HEK293T (cell line): ENCODE data around the gene LCE2D.
A peak's percentile ranks its signal among the peaks of the same experiment; 100 is the strongest.

ENCODE experiments used
- CTCF ChIA-PET: fragments of 350-600 bp; formaldehyde crosslinking; extraction: SDS; loops from one replicate; lab custom pipeline; 2021; ENCODE audit warnings: antibody characterized with exemption, inconsistent platforms; lab: Yijun Ruan, JAX
- POLR2A ChIA-PET: fragments of 350-600 bp; formaldehyde crosslinking; extraction: SDS; loops from one replicate; lab custom pipeline; 2020; ENCODE audit warnings: antibody characterized with exemption, inconsistent platforms; lab: Yijun Ruan, JAX
- DNase-seq: peaks from one replicate; pipeline ENCODE4 v3.0.0; 2012; ENCODE audit warnings: mixed read lengths; ENCODE audit errors: extremely low spot score
- ARNT ChIP-seq: fragments of 450-650 bp; IDR thresholded peaks from 2 replicates; pipeline ENCODE4 v1.6.1; 2017; ENCODE audit warnings: mild to moderate bottlenecking
- BHLHE40 ChIP-seq: fragments of 450-650 bp; IDR thresholded peaks from 2 replicates; pipeline ENCODE4 v1.6.1; 2016; ENCODE audit warnings: mild to moderate bottlenecking, moderate library complexity, borderline replicate concordance
- CTBP1 ChIP-seq: fragments of 450-650 bp; IDR thresholded peaks from 2 replicates; pipeline ENCODE4 v1.6.1; 2016; ENCODE audit warnings: borderline replicate concordance
- ELF4 ChIP-seq: fragments of 450-650 bp; IDR thresholded peaks from 2 replicates; pipeline ENCODE4 v1.6.1; 2017; ENCODE audit warnings: antibody characterized with exemption
- FOXA1 ChIP-seq: fragments of 450-650 bp; IDR thresholded peaks from 2 replicates; pipeline ENCODE4 v1.6.1; 2016; ENCODE audit warnings: mild to moderate bottlenecking
- FOXK2 ChIP-seq: fragments of 450-650 bp; IDR thresholded peaks from 2 replicates; pipeline ENCODE4 v1.6.1; 2016; ENCODE audit warnings: mild to moderate bottlenecking
- FOXM1 ChIP-seq: fragments of 450-650 bp; IDR thresholded peaks from 2 replicates; pipeline ENCODE4 v1.6.1; 2017; ENCODE audit warnings: mild to moderate bottlenecking, borderline replicate concordance
- HDGF ChIP-seq: fragments of 450-650 bp; IDR thresholded peaks from 2 replicates; pipeline ENCODE4 v1.6.1; 2017; ENCODE audit warnings: antibody characterized with exemption, borderline replicate concordance
- L3MBTL2 ChIP-seq: fragments of 450-650 bp; conservative IDR thresholded peaks from 2 replicates; pipeline ENCODE4 v1.6.1; 2016; ENCODE audit warnings: mild to moderate bottlenecking
- LEF1 ChIP-seq: fragments of 450-650 bp; IDR thresholded peaks from 2 replicates; pipeline ENCODE4 v1.6.1; 2017; ENCODE audit warnings: mild to moderate bottlenecking, borderline replicate concordance
- NFRKB ChIP-seq: fragments of 450-650 bp; IDR thresholded peaks from 2 replicates; pipeline ENCODE4 v1.6.1; 2016; ENCODE audit warnings: mild to moderate bottlenecking, moderate library complexity
- SP1 ChIP-seq: fragments of 450-650 bp; IDR thresholded peaks from 2 replicates; pipeline ENCODE4 v1.6.1; 2017
- SUZ12 ChIP-seq: fragments of 450-650 bp; IDR thresholded peaks from 2 replicates; pipeline ENCODE4 v1.6.1; 2016; ENCODE audit warnings: mild to moderate bottlenecking
- TARDBP ChIP-seq: fragments of 450-650 bp; IDR thresholded peaks from 2 replicates; pipeline ENCODE4 v1.6.1; 2016
- ZNF384 ChIP-seq: fragments of 450-650 bp; IDR thresholded peaks from 2 replicates; pipeline ENCODE4 v1.6.1; 2016
- TF ChIP-seq, protein P1 (sequence below): fragments of 450-650 bp; IDR thresholded peaks from 2 replicates; pipeline ENCODE4 v1.6.1; 2016

Gene LCE2D, protein sequence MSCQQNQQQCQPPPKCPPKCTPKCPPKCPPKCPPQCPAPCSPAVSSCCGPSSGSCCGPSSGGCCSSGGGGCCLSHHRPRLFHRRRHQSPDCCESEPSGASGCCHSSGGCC

DNA sequence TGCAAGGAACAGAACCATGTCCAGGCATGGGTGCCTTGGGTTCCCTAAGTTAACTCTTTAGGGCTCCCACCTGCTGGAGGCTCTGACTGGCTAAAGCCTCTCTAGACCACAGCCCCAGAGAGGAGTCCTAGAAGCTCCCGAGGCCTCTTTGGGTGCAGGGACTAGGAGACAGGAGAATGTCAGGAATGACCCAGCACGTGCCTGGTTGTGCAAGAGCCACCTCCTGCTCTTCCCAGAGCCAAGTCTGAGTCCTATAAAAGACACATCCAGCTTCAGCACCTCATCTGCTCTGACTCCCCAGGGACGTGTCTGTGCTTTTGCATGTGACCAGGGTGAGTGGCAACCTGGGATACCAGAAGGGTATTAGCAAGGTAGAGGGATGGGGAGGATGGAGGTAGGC, at the start of gene LCE2D:
Gene LCE2D (plus strand): TSS at position 283 of the 400 bp plus-strand sequence. CDS start 726 bp downstream, outside the sequence.
- DNase-seq, result no peak
- ChIA-PET POLR2A (no interaction called here), CTCF (no interaction called here)
- no peak for TF ChIP-seq ARNT
- TF ChIP-seq CTBP1, result no peak
- no peak for TF ChIP-seq BHLHE40
- no peak for TF ChIP-seq L3MBTL2
- TF ChIP-seq SUZ12, result no peak
- TF ChIP-seq FOXM1, result no peak
- TF ChIP-seq, protein P1, sequence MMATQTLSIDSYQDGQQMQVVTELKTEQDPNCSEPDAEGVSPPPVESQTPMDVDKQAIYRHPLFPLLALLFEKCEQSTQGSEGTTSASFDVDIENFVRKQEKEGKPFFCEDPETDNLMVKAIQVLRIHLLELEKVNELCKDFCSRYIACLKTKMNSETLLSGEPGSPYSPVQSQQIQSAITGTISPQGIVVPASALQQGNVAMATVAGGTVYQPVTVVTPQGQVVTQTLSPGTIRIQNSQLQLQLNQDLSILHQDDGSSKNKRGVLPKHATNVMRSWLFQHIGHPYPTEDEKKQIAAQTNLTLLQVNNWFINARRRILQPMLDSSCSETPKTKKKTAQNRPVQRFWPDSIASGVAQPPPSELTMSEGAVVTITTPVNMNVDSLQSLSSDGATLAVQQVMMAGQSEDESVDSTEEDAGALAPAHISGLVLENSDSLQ, result no peak
- TF ChIP-seq FOXK2, result no peak
- TF ChIP-seq FOXA1, result no peak
- no peak for TF ChIP-seq ZNF384
- no peak for TF ChIP-seq SP1
- TF ChIP-seq TARDBP, result no peak
- TF ChIP-seq NFRKB, result no peak
- TF ChIP-seq LEF1, result no peak
- no peak for TF ChIP-seq HDGF
- no peak for TF ChIP-seq ELF4

DNA sequence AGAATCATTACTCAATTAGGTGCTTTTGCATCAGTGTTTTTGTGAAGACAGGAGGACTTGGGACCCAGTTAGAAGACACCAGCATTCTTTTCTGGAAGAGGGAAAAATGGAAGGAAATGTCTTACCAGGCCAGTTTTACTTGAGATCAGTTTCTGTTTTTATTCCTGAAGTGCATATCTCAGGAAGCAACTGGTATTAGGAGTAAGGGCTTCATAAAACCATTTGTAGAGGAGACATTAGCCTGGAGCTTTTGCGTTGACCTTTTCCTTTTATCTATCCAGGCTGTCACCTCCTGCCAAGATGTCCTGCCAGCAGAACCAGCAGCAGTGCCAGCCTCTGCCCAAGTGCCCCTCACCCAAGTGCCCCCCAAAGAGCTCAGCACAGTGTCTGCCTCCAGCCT, 49.7 kb upstream of the LCE2D start, which contains the start of gene LCE3B:
Gene LCE3B (plus strand): TSS at position 301 of the 400 bp plus-strand sequence. CDS start 0 bp downstream, at position 301.
- no peak for DNase-seq

DNA sequence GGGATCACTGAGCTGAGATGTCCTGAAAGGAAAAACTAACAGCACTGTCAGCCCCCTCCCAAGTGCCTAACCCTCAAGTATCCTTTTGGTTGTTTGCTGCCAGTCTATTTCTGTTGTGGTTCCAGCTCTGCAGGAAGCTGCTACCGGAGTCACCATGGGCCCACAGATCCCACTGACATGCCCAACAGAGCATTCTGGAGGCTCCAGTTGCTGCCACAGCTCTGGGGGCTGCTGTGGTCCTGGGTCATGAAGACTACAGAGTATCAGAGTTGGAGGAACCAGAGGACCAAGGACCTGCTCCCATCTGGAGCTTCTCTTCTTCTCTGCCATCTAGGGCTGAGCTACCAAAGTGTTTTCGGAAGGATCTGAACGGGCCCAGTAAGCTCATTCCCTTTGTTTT, 41.2 kb upstream of the LCE2D start:
- POLR2A ChIA-PET, result no interaction called here

More for the DNA sequence above, 49.7 kb upstream of the LCE2D start, which contains the start of gene LCE3B:
- no peak for TF ChIP-seq CTBP1
- no peak for TF ChIP-seq ELF4
- TF ChIP-seq BHLHE40, result no peak
- no peak for TF ChIP-seq ARNT
- TF ChIP-seq FOXM1, result no peak
- TF ChIP-seq SP1, result no peak
- TF ChIP-seq SUZ12, result no peak
- TF ChIP-seq, protein P1, result no peak
- TF ChIP-seq TARDBP, result no peak
- TF ChIP-seq LEF1, result no peak
- no peak for TF ChIP-seq L3MBTL2
- TF ChIP-seq FOXK2, result no peak
- no peak for TF ChIP-seq HDGF
- TF ChIP-seq ZNF384, result no peak
- TF ChIP-seq NFRKB, result no peak
- no peak for TF ChIP-seq FOXA1
- ChIA-PET CTCF (no interaction called here), POLR2A (no interaction called here)

DNA sequence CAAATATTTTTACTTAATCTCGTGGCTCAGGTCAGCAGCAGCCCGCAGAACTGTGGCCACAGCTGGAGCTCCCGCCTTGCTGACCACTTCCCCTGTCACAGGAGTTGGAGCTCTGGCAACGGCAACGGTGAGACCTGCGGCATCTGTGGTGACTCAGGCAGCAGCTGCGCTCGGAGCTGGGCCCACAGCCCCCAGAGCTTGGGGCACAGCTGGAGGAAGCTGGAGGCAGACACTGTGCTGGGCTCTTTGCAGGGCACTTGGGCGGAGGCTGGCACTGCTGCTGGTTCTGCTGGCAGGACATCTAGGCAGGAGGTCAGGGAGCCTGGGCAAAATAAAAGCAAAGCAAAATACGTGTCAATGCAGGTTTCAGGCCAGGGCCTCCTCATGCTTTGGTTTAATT, 40.4 kb upstream of the LCE2D start, which contains the start of gene LCE3A:
Gene LCE3A (minus strand): TSS at position 301 of the 400 bp plus-strand sequence. CDS start 0 bp downstream, at position 301.
- ChIA-PET POLR2A (no interaction called here), CTCF (interaction anchor here (1.0 to 1.3 kb wide), 3 partner anchors 13 to 44 kb away, joined by 3 to 4 read pairs (median 4); no protein-coding TSS in a partner anchor)
- no peak for TF ChIP-seq SUZ12
- peak; percentile 2 for DNase-seq

More for the DNA sequence above, 41.2 kb upstream of the LCE2D start:
- TF ChIP-seq FOXM1, result no peak
- TF ChIP-seq SUZ12, result no peak
- no peak for TF ChIP-seq CTBP1
- no peak for TF ChIP-seq BHLHE40
- TF ChIP-seq L3MBTL2, result no peak
- CTCF ChIA-PET, result interaction anchor here (0.6 to 1.2 kb wide), 2 partner anchors 31 to 43 kb away, joined by 4 read pairs; no protein-coding TSS in a partner anchor
- peak; percentile 3 for DNase-seq

DNA sequence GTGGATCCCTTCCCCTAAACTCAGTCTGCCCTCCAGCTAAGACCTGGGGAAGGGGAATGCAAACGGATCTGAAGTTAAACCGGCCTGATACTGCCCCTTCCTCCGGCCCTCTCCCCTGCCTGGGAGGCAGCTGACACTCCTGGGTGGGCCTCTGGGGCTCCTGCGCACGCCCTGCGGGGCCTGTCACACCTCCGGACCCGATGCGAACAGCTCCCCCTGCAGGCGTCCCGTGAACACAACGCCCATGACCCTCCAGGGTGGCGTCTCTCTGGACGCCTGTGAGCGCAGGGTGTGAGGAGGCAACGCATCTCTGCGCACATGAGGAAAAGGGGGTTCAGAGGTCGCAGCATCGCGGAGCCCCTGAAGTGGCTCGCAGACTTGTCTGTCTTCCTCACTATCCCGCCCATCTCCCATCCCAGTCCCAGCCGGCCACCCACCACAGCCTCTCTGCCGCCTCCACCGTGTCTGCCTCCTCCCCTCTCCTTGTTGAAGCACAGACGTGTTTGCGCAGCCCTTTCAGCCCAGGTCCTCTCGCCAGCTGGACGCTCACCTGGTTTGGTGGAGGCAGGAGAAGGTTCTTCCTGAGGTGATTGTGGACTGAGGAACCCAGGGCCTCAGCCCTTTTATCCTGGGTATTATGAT, 39.9 kb upstream of the LCE2D start:
- POLR2A ChIA-PET, result no interaction called here
- TF ChIP-seq LEF1 (no peak), NFRKB (no peak), FOXM1 (no peak), SP1 (no peak), ELF4 (no peak), ZNF384 (no peak), BHLHE40 (no peak), SUZ12 (no peak), L3MBTL2 (no peak), CTBP1 (no peak), HDGF (no peak), FOXA1 (no peak), TARDBP (no peak), FOXK2 (no peak), ARNT (no peak)
- TF ChIP-seq, protein P1, result no peak
- peak; percentile 69 for DNase-seq
- CTCF ChIA-PET, result interaction anchor here (1.0 to 1.3 kb wide), 3 partner anchors 13 to 45 kb away, joined by 3 to 4 read pairs (median 4); no protein-coding TSS in a partner anchor
